ENCODE measurements around the gene CES3. TPM values are rescaled to one million over a fixed set of nuclear protein-coding genes. Genes with fewer than 3 reads are reported as not detected.

Gene CES3
- total and polyA plus RNA-seq, 9 of the 15 experiments (the other 6 are each of a cell fraction or from before 2014, with no cell fraction given) = 0.06 to 2.2 (median 0.68) TPM

GRCh38 chr16:66935314-66936011 is 25.6 kb upstream of the CES3 start, which contains the start of gene CES2:
Gene CES2 (plus strand): TSS chr16:66935516. CDS start chr16:66935636, 120 bp downstream.
- in situ Hi-C loops (cut with MboI) = no loop called here
- peak within 1 kb of the TSS; percentile 98 for H2AFZ ChIP-seq (ENCODE audit: low read depth, low read length)
- ChIA-PET POLR2A (interaction anchor here (0.5 to 0.6 kb wide), 2 partner anchors 33 to 476 kb away, joined by 3 read pairs; no protein-coding TSS in a partner anchor), CTCF (ENCODE audit: low intra/inter-chr PET ratio) (interaction anchor here (0.7 kb wide), 1 partner anchor 41 kb away, joined by 5 read pairs; no protein-coding TSS in a partner anchor)
- peaks cover 60% of the 10 kb centered on the region; the same call in 2 of the 3 replicates for H3K36me3 ChIP-seq (ENCODE audit: control insufficient read depth, insufficient read depth, low read length)
- BruUV-seq (replicated peaks) = no TSS peak
- peaks cover 21 to 47% of the 10 kb centered on the region in 2 experiments for H3K4me1 ChIP-seq (replicated peaks in 1 of 2; ENCODE audit: control insufficient read depth in 2 of 2, insufficient read depth in 2 of 2, low read length in 2 of 2)
- peak within 1 kb of the TSS; percentile 90 for H3K27ac ChIP-seq (ENCODE audit: extremely low read depth, low read depth, low read length)
- ATAC-seq = peak; percentile 37
- no peak for FAIRE-seq
- WGBS (ENCODE audit: insufficient coverage, low coverage, missing lambda C conversion rate) = 27% methylated on average over 40 of the region's 44 CpGs
- peak within 1 kb of the TSS; percentile 98 to 100 for H3K9ac ChIP-seq (ENCODE audit: insufficient read depth in 1 of 2, low read depth in 2 of 2, low read length in 2 of 2)
- H3K4me3 ChIP-seq = peak within 1 kb of the TSS; percentile 99
- peak in 3 of 4 experiments; percentile 31 to 60 (median 58) for DNase-seq (ENCODE audit: extremely low read depth in 1 of 4, low spot score in 3 of 4)
- H3K4me2 ChIP-seq (ENCODE audit: insufficient read depth, low read length) = peak within 1 kb of the TSS; percentile 100
- peaks cover 49% of the 10 kb centered on the region for H3K79me2 ChIP-seq (ENCODE audit: control insufficient read depth, insufficient read depth, low read length)
- peaks cover 4% of the 10 kb centered on the region for H3K9me1 ChIP-seq (ENCODE audit: control insufficient read depth, insufficient read depth, low read length)
- no peaks in the 10 kb centered on the region for H3K9me3 ChIP-seq (replicated peaks; ENCODE audit: control insufficient read depth, insufficient read depth, low read depth, low read length)
- intact Hi-C loops (cut with micrococcal nuclease) = no loop called here
- H3K27me3 ChIP-seq (ENCODE audit: control insufficient read depth in 2 of 2, insufficient read depth in 2 of 2, low read length in 2 of 2) = no peaks in the 10 kb centered on the region
- peaks cover 10% of the 10 kb centered on the region; the same call in 1 of the 2 replicates for H4K20me1 ChIP-seq (replicated peaks; ENCODE audit: control insufficient read depth, insufficient read depth, low read length)
- TF ChIP-seq TFAM (CRISPR knock-in tag; conservative IDR thresholded peaks at IDR 0.05) = no peak
- TF ChIP-seq IRF2 (CRISPR knock-in tag; IDR thresholded peaks at IDR 0.05) = no peak
- peak; percentile 91 for TF ChIP-seq MAX (CRISPR knock-in tag; IDR thresholded peaks at IDR 0.05)
- no peak for TF ChIP-seq ZNF140 (CRISPR knock-in tag; IDR thresholded peaks at IDR 0.05)
- 0 out of 4 replicates have a peak, but pooled peaks of 1 of the 2 experiments have one; percentile 12 for TF ChIP-seq FOXA3 (CRISPR knock-in tag; conservative IDR thresholded peaks at IDR 0.05 in 1 of 2, IDR thresholded peaks at IDR 0.05 in 1 of 2)
- no peak for TF ChIP-seq CXXC5 (CRISPR knock-in tag; IDR thresholded peaks at IDR 0.05)
- peak; percentile 43 for TF ChIP-seq FIP1L1 (IDR thresholded peaks at IDR 0.05; ENCODE audit: low read depth, low read length, poor library complexity, severe bottlenecking)
- peak; percentile 29; the same call in 1 of the 2 replicates for TF ChIP-seq ETV5 (CRISPR knock-in tag; IDR thresholded peaks at IDR 0.05; ENCODE audit: low read depth)
- no peak for TF ChIP-seq MTA1 (IDR thresholded peaks at IDR 0.05; ENCODE audit: borderline replicate concordance)
- TF ChIP-seq KDM5B (IDR thresholded peaks at IDR 0.05; ENCODE audit: insufficient replicate concordance, low read depth, low read length) = peak; percentile 26

All from K562 (cell line).